ENCODE measurements around the gene HSPB6.

- TF ChIP-seq, protein P1, sequence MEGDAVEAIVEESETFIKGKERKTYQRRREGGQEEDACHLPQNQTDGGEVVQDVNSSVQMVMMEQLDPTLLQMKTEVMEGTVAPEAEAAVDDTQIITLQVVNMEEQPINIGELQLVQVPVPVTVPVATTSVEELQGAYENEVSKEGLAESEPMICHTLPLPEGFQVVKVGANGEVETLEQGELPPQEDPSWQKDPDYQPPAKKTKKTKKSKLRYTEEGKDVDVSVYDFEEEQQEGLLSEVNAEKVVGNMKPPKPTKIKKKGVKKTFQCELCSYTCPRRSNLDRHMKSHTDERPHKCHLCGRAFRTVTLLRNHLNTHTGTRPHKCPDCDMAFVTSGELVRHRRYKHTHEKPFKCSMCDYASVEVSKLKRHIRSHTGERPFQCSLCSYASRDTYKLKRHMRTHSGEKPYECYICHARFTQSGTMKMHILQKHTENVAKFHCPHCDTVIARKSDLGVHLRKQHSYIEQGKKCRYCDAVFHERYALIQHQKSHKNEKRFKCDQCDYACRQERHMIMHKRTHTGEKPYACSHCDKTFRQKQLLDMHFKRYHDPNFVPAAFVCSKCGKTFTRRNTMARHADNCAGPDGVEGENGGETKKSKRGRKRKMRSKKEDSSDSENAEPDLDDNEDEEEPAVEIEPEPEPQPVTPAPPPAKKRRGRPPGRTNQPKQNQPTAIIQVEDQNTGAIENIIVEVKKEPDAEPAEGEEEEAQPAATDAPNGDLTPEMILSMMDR (IDR thresholded peaks at IDR 0.05), result no peak
- TF ChIP-seq ZFX (IDR thresholded peaks at IDR 0.05; ENCODE audit: borderline replicate concordance), result no peak
Measured at GRCh38 chr19:35739275-35740107, 17.3 kb downstream of the HSPB6 start.
